ENCODE data around the gene MPIG6B.
"Not testable (repeated sequence)": the region's sequence is repeated elsewhere in the genome, so short reads cannot be mapped to it uniquely, and the experiment has no call there.

DNA sequence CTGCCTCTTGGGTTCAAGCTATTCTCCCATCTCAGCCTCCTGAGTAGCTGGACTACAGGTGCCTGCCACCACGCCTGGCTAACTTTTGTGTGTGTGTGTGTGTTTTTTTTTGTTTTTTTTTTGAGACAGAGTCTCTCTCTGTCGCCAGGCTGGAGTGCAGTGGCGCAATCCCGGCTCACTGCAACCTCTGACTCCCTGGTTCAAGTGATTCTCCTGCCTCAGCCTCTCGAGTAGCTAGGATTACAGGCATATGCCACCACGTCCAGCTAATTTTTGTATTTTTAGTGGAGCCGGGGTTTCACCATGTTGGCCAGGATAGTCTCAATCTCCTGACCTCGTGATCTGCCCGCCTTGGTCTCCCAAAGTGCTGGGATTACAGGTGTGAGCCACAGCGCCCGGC, 14.0 kb upstream of the MPIG6B start:
- TF ChIP-seq, protein P1, sequence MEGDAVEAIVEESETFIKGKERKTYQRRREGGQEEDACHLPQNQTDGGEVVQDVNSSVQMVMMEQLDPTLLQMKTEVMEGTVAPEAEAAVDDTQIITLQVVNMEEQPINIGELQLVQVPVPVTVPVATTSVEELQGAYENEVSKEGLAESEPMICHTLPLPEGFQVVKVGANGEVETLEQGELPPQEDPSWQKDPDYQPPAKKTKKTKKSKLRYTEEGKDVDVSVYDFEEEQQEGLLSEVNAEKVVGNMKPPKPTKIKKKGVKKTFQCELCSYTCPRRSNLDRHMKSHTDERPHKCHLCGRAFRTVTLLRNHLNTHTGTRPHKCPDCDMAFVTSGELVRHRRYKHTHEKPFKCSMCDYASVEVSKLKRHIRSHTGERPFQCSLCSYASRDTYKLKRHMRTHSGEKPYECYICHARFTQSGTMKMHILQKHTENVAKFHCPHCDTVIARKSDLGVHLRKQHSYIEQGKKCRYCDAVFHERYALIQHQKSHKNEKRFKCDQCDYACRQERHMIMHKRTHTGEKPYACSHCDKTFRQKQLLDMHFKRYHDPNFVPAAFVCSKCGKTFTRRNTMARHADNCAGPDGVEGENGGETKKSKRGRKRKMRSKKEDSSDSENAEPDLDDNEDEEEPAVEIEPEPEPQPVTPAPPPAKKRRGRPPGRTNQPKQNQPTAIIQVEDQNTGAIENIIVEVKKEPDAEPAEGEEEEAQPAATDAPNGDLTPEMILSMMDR (conservative IDR thresholded peaks at IDR 0.05) = not testable (repeated sequence)
- not testable (repeated sequence) for TF ChIP-seq ZFX (IDR thresholded peaks at IDR 0.05)

Data from C4-2B (cell line).